Neural progenitor cell (in vitro differentiated cells): ENCODE data around the gene TRPV2. TPM values are rescaled to one million over a fixed set of nuclear protein-coding genes. Genes with fewer than 3 reads are reported as not detected.
A peak's percentile ranks its signal among the peaks of the same experiment; 100 is the strongest.

Source experiments
- DNase-seq: peaks from one replicate; pipeline ENCODE4 v3.0.0-alpha.2; 2016; ENCODE audit warnings: low spot score
- H2AFZ ChIP-seq: fragments of 200-600 bp; sonication (generic); replicated peaks from 2 replicates; pipeline ENCODE4 v1.6.1; 2016; ENCODE audit warnings: antibody characterized with exemption
- H3F3A ChIP-seq: fragments of 200-600 bp; sonication (generic); 2 replicates; pipeline ENCODE4 v1.6.1; 2016; ENCODE audit warnings: antibody characterized with exemption, low read depth
- H3K27ac ChIP-seq: fragments of 200-600 bp; sonication (generic); 2 replicates; pipeline ENCODE4 v1.5.1; 2016; ENCODE audit warnings: mild to moderate bottlenecking
- H3K27me3 ChIP-seq: fragments of 200-600 bp; sonication (generic); 2 replicates; pipeline ENCODE4 v1.6.1; 2016; ENCODE audit warnings: mild to moderate bottlenecking, moderate library complexity
- H3K36me3 ChIP-seq: fragments of 200-600 bp; sonication (generic); 2 replicates; pipeline ENCODE4 v1.5.1; 2016
- H3K4me1 ChIP-seq: fragments of 200-600 bp; sonication (generic); 2 replicates; pipeline ENCODE4 v1.6.1; 2016; ENCODE audit warnings: mixed run types
- H3K4me2 ChIP-seq: fragments of 200-600 bp; sonication (generic); 2 replicates; pipeline ENCODE4 v1.6.1; 2016
- H3K4me3 ChIP-seq: fragments of 200-600 bp; sonication (generic); 2 replicates; pipeline ENCODE4 v1.5.1; 2016
- H3K79me2 ChIP-seq: fragments of 200-600 bp; sonication (generic); 2 replicates; pipeline ENCODE4 v1.6.1; 2016; ENCODE audit warnings: low read depth
- H3K9ac ChIP-seq: fragments of 200-600 bp; sonication (generic); 2 replicates; pipeline ENCODE4 v1.6.1; 2016
- H3K9me3 ChIP-seq: fragments of 200-600 bp; sonication (generic); 2 replicates; pipeline ENCODE4 v1.5.1; 2016; ENCODE audit warnings: low read depth
- H4K20me1 ChIP-seq: fragments of 200-600 bp; sonication (generic); 2 replicates; pipeline ENCODE4 v1.6.1; 2016; ENCODE audit warnings: low read depth
- H3K27ac Mint-ChIP-seq: 3 replicates; pipeline ENCODE4 v1.8.0; 2021; ENCODE audit warnings: mixed read lengths
- H3K27me3 Mint-ChIP-seq: 2 replicates; pipeline ENCODE4 v1.8.0; 2022; ENCODE audit warnings: low read depth, mild to moderate bottlenecking, inconsistent platforms, moderate library complexity, mixed read lengths; ENCODE audit not compliant: insufficient read depth
- H3K36me3 Mint-ChIP-seq: 3 replicates; pipeline ENCODE4 v1.8.0; 2021; ENCODE audit warnings: mixed read lengths
- H3K4me1 Mint-ChIP-seq: 3 replicates; pipeline ENCODE4 v1.8.0; 2021; ENCODE audit warnings: mixed read lengths
- H3K4me3 Mint-ChIP-seq: 3 replicates; pipeline ENCODE4 v1.8.0; 2021; ENCODE audit warnings: mild to moderate bottlenecking, moderate library complexity, mixed read lengths
- H3K9me3 Mint-ChIP-seq: 3 replicates; pipeline ENCODE4 v1.8.0; 2020; ENCODE audit warnings: mixed read lengths
- CTCF ChIP-seq: fragments of 200-600 bp; sonication (generic); IDR thresholded peaks from 2 replicates; pipeline ENCODE4 v1.5.1; 2017; ENCODE audit warnings: antibody characterized with exemption, mild to moderate bottlenecking
- EZH2 ChIP-seq: fragments of 200-600 bp; sonication (generic); IDR thresholded peaks from 2 replicates; pipeline ENCODE4 v1.6.1; 2017; ENCODE audit warnings: antibody characterized with exemption, mild to moderate bottlenecking, moderate library complexity
- EZH2phosphoT487 ChIP-seq: fragments of 200-600 bp; sonication (generic); IDR thresholded peaks from 2 replicates; pipeline ENCODE4 v1.6.1; 2017; ENCODE audit warnings: antibody characterized with exemption
- total RNA-seq: library from RNA; depleted of rRNA; stranded (reverse); fragments of >200 nt; gene quantifications from 2 replicates; pipeline ENCODE4 v1.2.3, GENCODE V29; 2015; ENCODE audit warnings: low replicate concordance

Gene TRPV2
- total RNA-seq, 1 donor from 2014 or later = 0.49 TPM

- peaks cover 87% of the 10 kb centered on the region for H4K20me1 ChIP-seq
- no peaks in the 10 kb centered on the region for H3K9me3 Mint-ChIP-seq
- H3K4me1 Mint-ChIP-seq = peaks cover 31% of the 10 kb centered on the region
- H3K79me2 ChIP-seq = peaks cover 55% of the 10 kb centered on the region
- H3K4me3 Mint-ChIP-seq = no peak overlapping the region
- no peak overlapping the region for H3K9ac ChIP-seq
- H3F3A ChIP-seq = peaks cover 64% of the 10 kb centered on the region
- no peak overlapping the region for H3K4me2 ChIP-seq
- peaks cover 27% of the 10 kb centered on the region for H3K4me1 ChIP-seq
- H3K36me3 Mint-ChIP-seq = peaks cover 32% of the 10 kb centered on the region
- H3K27ac ChIP-seq = peak overlapping the region; percentile 57
- H3K9me3 ChIP-seq = no peaks in the 10 kb centered on the region
- TF ChIP-seq EZH2phosphoT487 (no peak), EZH2 (no peak), CTCF (no peak)
- no peak overlapping the region for H3K27ac Mint-ChIP-seq
- no peak for DNase-seq
- no peaks in the 10 kb centered on the region for H3K27me3 ChIP-seq
- peaks cover 6% of the 10 kb centered on the region for H3K36me3 ChIP-seq
- peaks cover 5% of the 10 kb centered on the region for H3K27me3 Mint-ChIP-seq
- no peak overlapping the region for H2AFZ ChIP-seq
- H3K4me3 ChIP-seq = no peak overlapping the region
These were observed 29.0 kb downstream of the TRPV2 start for GRCh38 chr17:16444258-16444886.

GRCh38 chr17:16446338-16446983 is 31.1 kb downstream of the TRPV2 start:
- peaks cover 9% of the 10 kb centered on the region for H3K4me1 ChIP-seq
- H3K36me3 ChIP-seq = no peaks in the 10 kb centered on the region
- H3K9me3 Mint-ChIP-seq = no peaks in the 10 kb centered on the region
- no peak overlapping the region for H2AFZ ChIP-seq
- H3K4me3 ChIP-seq = no peak overlapping the region
- no peak for DNase-seq
- H3K4me2 ChIP-seq = no peak overlapping the region
- H4K20me1 ChIP-seq = peaks cover 67% of the 10 kb centered on the region
- peaks cover 16% of the 10 kb centered on the region for H3K4me1 Mint-ChIP-seq
- no peaks in the 10 kb centered on the region for H3K9me3 ChIP-seq
- H3K27me3 ChIP-seq = no peaks in the 10 kb centered on the region
- peaks cover 34% of the 10 kb centered on the region for H3K79me2 ChIP-seq
- TF ChIP-seq EZH2phosphoT487 (no peak), CTCF (no peak)
- H3K9ac ChIP-seq = no peak overlapping the region
- H3K36me3 Mint-ChIP-seq = peaks cover 40% of the 10 kb centered on the region
- H3F3A ChIP-seq = peaks cover 43% of the 10 kb centered on the region
- no peak overlapping the region for H3K4me3 Mint-ChIP-seq
- H3K27ac ChIP-seq = no peak overlapping the region
- H3K27me3 Mint-ChIP-seq = peaks cover 9% of the 10 kb centered on the region
- H3K27ac Mint-ChIP-seq = no peak overlapping the region

GRCh38 chr17:16447676-16448075 is 32.3 kb downstream of the TRPV2 start:
- no peaks in the 10 kb centered on the region for H3K9me3 Mint-ChIP-seq
- H3K4me3 Mint-ChIP-seq = no peak overlapping the region
- Histone ChIP-seq H3K4me1 (no peaks in the 10 kb centered on the region), H2AFZ (no peak overlapping the region), H3K27me3 (no peaks in the 10 kb centered on the region), H4K20me1 (peaks cover 54% of the 10 kb centered on the region), H3K9me3 (no peaks in the 10 kb centered on the region), H3K9ac (no peak overlapping the region), H3K4me2 (no peak overlapping the region), H3K79me2 (peaks cover 22% of the 10 kb centered on the region), H3K36me3 (no peaks in the 10 kb centered on the region), H3K4me3 (no peak overlapping the region), H3F3A (peaks cover 34% of the 10 kb centered on the region), H3K27ac (no peak overlapping the region)
- H3K27ac Mint-ChIP-seq = no peak overlapping the region
- peaks cover 7% of the 10 kb centered on the region for H3K27me3 Mint-ChIP-seq
- peaks cover 32% of the 10 kb centered on the region for H3K36me3 Mint-ChIP-seq
- H3K4me1 Mint-ChIP-seq = peaks cover 7% of the 10 kb centered on the region
- TF ChIP-seq CTCF (no peak), EZH2phosphoT487 (no peak), EZH2 (no peak)
- DNase-seq = no peak
